Loucy (cell line): ENCODE results near the gene CRNN.

Source experiments
- H2AFZ ChIP-seq: fragments of 200-600 bp; sonication (generic); 2 replicates; pipeline ENCODE4 v1.6.0; 2016; ENCODE audit warnings: antibody characterized with exemption, mild to moderate bottlenecking, low read length, moderate library complexity
- H3F3A ChIP-seq: fragments of 200-600 bp; 2 replicates; pipeline ENCODE4 v1.6.0; 2016; ENCODE audit warnings: antibody characterized with exemption, low read depth, mild to moderate bottlenecking
- H3K27me3 ChIP-seq: fragments of 200-600 bp; sonication (generic); 2 replicates; pipeline ENCODE4 v1.6.1; 2014; ENCODE audit warnings: low read length, mild to moderate bottlenecking; ENCODE audit not compliant: insufficient read depth, poor library complexity, severe bottlenecking
- H3K36me3 ChIP-seq: fragments of 200-600 bp; sonication (generic); 2 replicates; pipeline ENCODE4 v1.6.1; 2016; ENCODE audit warnings: low read length; ENCODE audit not compliant: insufficient read depth
- H3K4me1 ChIP-seq: fragments of 200-600 bp; sonication (generic); 2 replicates; pipeline ENCODE4 v1.5.1; 2014; ENCODE audit warnings: low read length, mild to moderate bottlenecking; ENCODE audit not compliant: insufficient read depth, poor library complexity, severe bottlenecking
- H3K4me2 ChIP-seq: fragments of 200-600 bp; sonication (generic); 2 replicates; pipeline ENCODE4 v1.6.0; 2014; ENCODE audit warnings: antibody characterized with exemption, low read length, low read depth, mild to moderate bottlenecking; ENCODE audit not compliant: poor library complexity, severe bottlenecking
- H3K4me3 ChIP-seq: fragments of 200-600 bp; sonication (generic); 2 replicates; pipeline ENCODE4 v1.5.1; 2014; ENCODE audit warnings: low read length, mild to moderate bottlenecking, mixed read lengths; ENCODE audit not compliant: poor library complexity, severe bottlenecking
- H3K79me2 ChIP-seq: fragments of 200-600 bp; sonication (generic); 2 replicates; pipeline ENCODE4 v1.6.1; 2014; ENCODE audit warnings: low read length; ENCODE audit not compliant: insufficient read depth
- H3K9ac ChIP-seq: fragments of 200-600 bp; sonication (generic); 2 replicates; pipeline ENCODE4 v1.6.0; 2014; ENCODE audit warnings: mild to moderate bottlenecking, low read depth, low read length, moderate library complexity; ENCODE audit not compliant: poor library complexity, severe bottlenecking
- H3K9me2 ChIP-seq: fragments of 200-600 bp; sonication (generic); replicated peaks from 2 replicates; pipeline ENCODE4 v1.6.1; 2016; ENCODE audit warnings: low read depth, low read length, mixed read lengths
- H3K9me3 ChIP-seq: fragments of 200-600 bp; sonication (generic); 2 replicates; pipeline ENCODE4 v1.6.1; 2014; ENCODE audit warnings: mild to moderate bottlenecking, antibody characterized with exemption, low read length, low read depth; ENCODE audit not compliant: insufficient read depth
- H4K20me1 ChIP-seq: fragments of 200-600 bp; sonication (generic); 2 replicates; pipeline ENCODE4 v1.6.0; 2014; ENCODE audit warnings: antibody characterized with exemption, low read length, mild to moderate bottlenecking; ENCODE audit not compliant: insufficient read depth, poor library complexity, severe bottlenecking
- EZH2phosphoT487 ChIP-seq: fragments of 200-600 bp; IDR thresholded peaks from 2 replicates; pipeline ENCODE4 v1.6.1; 2018; ENCODE audit warnings: antibody characterized with exemption, mild to moderate bottlenecking, moderate library complexity, borderline replicate concordance
- TF ChIP-seq, protein P1 (sequence below): fragments of 200-600 bp; sonication (generic); conservative IDR thresholded peaks from 2 replicates; pipeline ENCODE4 v1.5.1; 2014; ENCODE audit warnings: mild to moderate bottlenecking, antibody characterized with exemption, low read length

CRNN gene

DNA sequence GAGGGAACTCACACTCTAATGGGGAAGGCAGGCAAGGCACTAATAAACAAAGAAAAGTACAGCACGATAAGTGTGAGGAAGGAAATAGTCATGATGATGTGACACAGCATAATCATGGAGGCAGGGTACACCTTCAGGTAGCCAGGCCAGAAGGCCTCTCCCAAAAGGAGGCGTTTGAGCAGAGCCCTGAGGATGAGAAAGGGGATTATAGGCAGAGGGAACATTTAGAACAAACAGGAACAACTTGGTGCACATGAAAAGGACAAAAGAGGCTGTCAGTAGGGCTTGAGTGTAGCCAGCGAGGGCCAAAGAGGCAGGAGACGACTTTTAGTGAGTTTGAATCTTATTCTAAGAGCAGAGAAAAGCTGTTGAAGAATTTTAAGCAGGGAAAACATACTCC is 33.4 kb upstream of the CRNN start:
- H3K9me2 ChIP-seq: no peaks in the 10 kb centered on the region
- H3K36me3 ChIP-seq: no peaks in the 10 kb centered on the region
- no peaks in the 10 kb centered on the region for H4K20me1 ChIP-seq
- H3K9ac ChIP-seq: no peak overlapping the region
- TF ChIP-seq, protein P1, sequence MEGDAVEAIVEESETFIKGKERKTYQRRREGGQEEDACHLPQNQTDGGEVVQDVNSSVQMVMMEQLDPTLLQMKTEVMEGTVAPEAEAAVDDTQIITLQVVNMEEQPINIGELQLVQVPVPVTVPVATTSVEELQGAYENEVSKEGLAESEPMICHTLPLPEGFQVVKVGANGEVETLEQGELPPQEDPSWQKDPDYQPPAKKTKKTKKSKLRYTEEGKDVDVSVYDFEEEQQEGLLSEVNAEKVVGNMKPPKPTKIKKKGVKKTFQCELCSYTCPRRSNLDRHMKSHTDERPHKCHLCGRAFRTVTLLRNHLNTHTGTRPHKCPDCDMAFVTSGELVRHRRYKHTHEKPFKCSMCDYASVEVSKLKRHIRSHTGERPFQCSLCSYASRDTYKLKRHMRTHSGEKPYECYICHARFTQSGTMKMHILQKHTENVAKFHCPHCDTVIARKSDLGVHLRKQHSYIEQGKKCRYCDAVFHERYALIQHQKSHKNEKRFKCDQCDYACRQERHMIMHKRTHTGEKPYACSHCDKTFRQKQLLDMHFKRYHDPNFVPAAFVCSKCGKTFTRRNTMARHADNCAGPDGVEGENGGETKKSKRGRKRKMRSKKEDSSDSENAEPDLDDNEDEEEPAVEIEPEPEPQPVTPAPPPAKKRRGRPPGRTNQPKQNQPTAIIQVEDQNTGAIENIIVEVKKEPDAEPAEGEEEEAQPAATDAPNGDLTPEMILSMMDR: no peak
- no peak for TF ChIP-seq EZH2phosphoT487
- no peak overlapping the region for H3K4me3 ChIP-seq
- H3K9me3 ChIP-seq: no peaks in the 10 kb centered on the region
- H3K4me2 ChIP-seq: no peak overlapping the region
- peaks cover 4% of the 10 kb centered on the region for H3K4me1 ChIP-seq
- no peaks in the 10 kb centered on the region for H3F3A ChIP-seq
- no peak overlapping the region for H2AFZ ChIP-seq
- H3K27me3 ChIP-seq: no peaks in the 10 kb centered on the region
- no peaks in the 10 kb centered on the region for H3K79me2 ChIP-seq

DNA sequence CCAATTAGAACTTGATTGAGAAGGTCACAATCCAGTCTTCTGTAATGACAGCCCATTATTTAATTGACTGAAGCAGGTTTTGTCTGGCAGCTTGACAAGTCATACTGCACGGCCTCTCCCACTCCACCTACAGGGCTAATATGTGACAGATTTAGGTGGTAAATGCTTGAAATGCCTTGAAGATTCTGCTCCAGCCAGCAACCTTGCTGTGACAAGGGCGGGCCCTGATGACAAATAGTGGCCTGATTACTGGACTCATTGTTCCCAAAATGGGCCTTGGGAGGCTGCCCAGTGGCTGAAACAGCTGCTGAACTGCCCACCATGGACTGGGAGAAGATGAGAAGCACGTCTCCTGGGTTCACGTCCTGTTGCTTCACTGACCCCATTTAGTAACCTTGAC is 30.0 kb upstream of the CRNN start:
- Histone ChIP-seq H4K20me1 (no peaks in the 10 kb centered on the region), H3K79me2 (no peaks in the 10 kb centered on the region), H2AFZ (no peak overlapping the region), H3K9me3 (no peaks in the 10 kb centered on the region), H3K9ac (no peak overlapping the region), H3K36me3 (no peaks in the 10 kb centered on the region), H3K4me3 (no peak overlapping the region), H3F3A (no peaks in the 10 kb centered on the region), H3K27me3 (no peaks in the 10 kb centered on the region), H3K4me1 (peaks cover 4% of the 10 kb centered on the region), H3K9me2 (no peaks in the 10 kb centered on the region), H3K4me2 (no peak overlapping the region)
- TF ChIP-seq, protein P1: no peak; the same call in 1 of the 2 replicates
- no peak for TF ChIP-seq EZH2phosphoT487

DNA sequence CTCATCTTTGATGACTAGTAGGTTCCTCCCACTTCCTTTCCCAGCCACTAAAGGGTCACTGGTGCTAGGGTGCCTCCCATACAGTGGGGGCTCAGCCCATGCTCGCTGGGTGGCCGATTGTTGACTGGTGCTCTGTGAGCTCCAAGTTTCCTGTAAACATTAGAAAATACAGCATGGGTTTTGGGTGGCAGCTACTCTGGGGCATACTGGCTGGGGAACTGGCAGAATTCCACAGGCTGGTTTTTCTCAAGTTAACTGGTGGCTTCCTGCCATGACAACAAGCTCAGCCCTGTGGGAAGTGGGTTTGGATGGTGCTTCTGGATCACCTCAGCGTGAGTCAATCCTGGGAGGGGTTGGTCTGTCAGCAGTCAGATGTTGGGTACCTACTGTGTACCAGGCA is 28.7 kb upstream of the CRNN start:
- Histone ChIP-seq H3K9ac (no peak overlapping the region), H3K9me2 (no peaks in the 10 kb centered on the region), H3K79me2 (no peaks in the 10 kb centered on the region), H3K4me1 (no peaks in the 10 kb centered on the region), H4K20me1 (no peaks in the 10 kb centered on the region), H2AFZ (no peak overlapping the region), H3K9me3 (no peaks in the 10 kb centered on the region), H3K4me2 (no peak overlapping the region), H3F3A (no peaks in the 10 kb centered on the region), H3K4me3 (no peak overlapping the region), H3K36me3 (no peaks in the 10 kb centered on the region), H3K27me3 (no peaks in the 10 kb centered on the region)
- TF ChIP-seq, protein P1: no peak
- no peak for TF ChIP-seq EZH2phosphoT487
